Stomach (tissue), 9 donors: ENCODE measurements around the gene VSTM4. TPM values are rescaled to one million over a fixed set of nuclear protein-coding genes. Genes with fewer than 3 reads are reported as not detected.
A peak's percentile ranks its signal among the peaks of the same experiment; 100 is the strongest.

Experiments used
- DNase-seq, 2 donors: peaks; one replicate each; pipeline versions ENCODE4 v3.0.0 to v3.0.0-alpha.2; 2013 to 2019
- H3K27ac ChIP-seq, 5 donors: fragments of 200-600 bp in 4 of 5; sonication (generic) in 4 of 5; one replicate each; pipeline ENCODE4 v1.5.1; 2013 to 2019; ENCODE audit warnings: mild to moderate bottlenecking in 1 of 5, moderate library complexity in 1 of 5
- H3K27me3 ChIP-seq, 3 donors: fragments of 200-600 bp; sonication (generic); one replicate each; pipeline ENCODE4 v1.5.1; 2017 to 2019; ENCODE audit warnings: mixed run types in 1 of 3
- H3K36me3 ChIP-seq, 4 donors: fragments of 200-600 bp; sonication (generic); 1 replicate in 3 of 4; 2 replicates in 1 of 4; pipeline ENCODE4 v1.5.1; 2016 to 2019
- H3K4me1 ChIP-seq, 4 donors: fragments of 200-600 bp; sonication (generic); one replicate each; pipeline ENCODE4 v1.5.1; 2016 to 2019
- H3K4me3 ChIP-seq, 4 donors: fragments of 200-600 bp; sonication (generic) in 3 of 4; one replicate each; pipeline ENCODE4 v1.5.1; 2016 to 2019; ENCODE audit warnings: mild to moderate bottlenecking in 1 of 4
- H3K9me3 ChIP-seq, 4 donors: fragments of 200-600 bp; sonication (generic); one replicate each; pipeline ENCODE4 v1.5.1; 2016 to 2019
- EP300 ChIP-seq: sonication (generic); formaldehyde crosslinking; IDR thresholded peaks from one replicate; pipeline ENCODE4 v1.6.1; 2017; ENCODE audit warnings: antibody characterized with exemption
- POLR2A ChIP-seq, 4 donors: fragments of 450-650 bp; IDR thresholded peaks; one replicate each; pipeline ENCODE4 v1.6.1; 2016; ENCODE audit warnings: antibody characterized with exemption in 4 of 4, control low read depth in 2 of 4, mild to moderate bottlenecking in 1 of 4, moderate library complexity in 1 of 4
- POLR2AphosphoS5 ChIP-seq, 3 donors: sonication (generic); formaldehyde crosslinking; IDR thresholded peaks; one replicate each; pipeline ENCODE4 v1.6.1; 2016; ENCODE audit warnings: antibody characterized with exemption in 3 of 3
- WGBS, 5 donors: extraction: QIAGEN DNeasy Blood & Tissue Kit in 3 of 5; methylation state at CpG; one replicate each; pipeline versions ENCODE4 v1.1.5 to v1.1.7; 2013 to 2018; 5-methylcytosine and 5-hydroxymethylcytosine counted together
- intact Hi-C: fragments of 100-400 bp; cut with DNase I; formaldehyde crosslinking; loops from one replicate; pipeline ENCODE4 v1.15.1; 2023; ENCODE audit warnings: low total_unique reads
- polyA plus RNA-seq, 3 donors: library from polyadenylated mRNA; stranded (reverse); fragments of 200-250 nt; gene quantifications; one replicate each; pipeline ENCODE4 v1.2.3, GENCODE V29; 2013
- total RNA-seq, 5 donors: library from RNA; depleted of rRNA; stranded (reverse); fragments of >200 nt; gene quantifications; one replicate each; pipeline versions ENCODE4 v1.1.0 to v1.2.3, GENCODE V29; 2014 to 2016
- TF ChIP-seq, protein P1 (sequence below), 7 experiments: fragments of 450-650 bp in 4 of 7; fragments of 200-600 bp in 3 of 7; sonication (generic) in 3 of 7; IDR thresholded peaks; one replicate each; pipeline ENCODE4 v1.5.1; 2016 to 2019; ENCODE audit warnings: antibody characterized with exemption in 7 of 7, control low read depth in 2 of 7, mild to moderate bottlenecking in 1 of 7
- donor health status: healthy with polysubstance abuse.
- donor health status: Bipolar disorder and iron deficiency.
- donor health status: healthy.

VSTM4 gene
- total and polyA plus RNA-seq, 8 donors = 0.58 to 23.1 (median 3.0) TPM

GRCh38 chr10:49139028-49139845, 23.9 kb upstream of the VSTM4 start:
- no peak overlapping the region for H3K4me3 ChIP-seq
- peak overlapping the region; percentile 28 to 76 (median 69) for H3K27ac ChIP-seq
- DNase-seq = peak in 1 of 2 donors; percentile 32
- H3K36me3 ChIP-seq = no peaks in the 10 kb centered on the region
- H3K9me3 ChIP-seq = no peaks in the 10 kb centered on the region
- H3K4me1 ChIP-seq = peaks cover 0 to 13% (median 3%) of the 10 kb centered on the region in 4 donors
- intact Hi-C loops = no loop called here
- TF ChIP-seq POLR2A (IDR thresholded peaks at IDR 0.05) = no peak
- no peak for TF ChIP-seq POLR2AphosphoS5 (IDR thresholded peaks at IDR 0.05)
- TF ChIP-seq EP300 = no peak
- TF ChIP-seq, protein P1, sequence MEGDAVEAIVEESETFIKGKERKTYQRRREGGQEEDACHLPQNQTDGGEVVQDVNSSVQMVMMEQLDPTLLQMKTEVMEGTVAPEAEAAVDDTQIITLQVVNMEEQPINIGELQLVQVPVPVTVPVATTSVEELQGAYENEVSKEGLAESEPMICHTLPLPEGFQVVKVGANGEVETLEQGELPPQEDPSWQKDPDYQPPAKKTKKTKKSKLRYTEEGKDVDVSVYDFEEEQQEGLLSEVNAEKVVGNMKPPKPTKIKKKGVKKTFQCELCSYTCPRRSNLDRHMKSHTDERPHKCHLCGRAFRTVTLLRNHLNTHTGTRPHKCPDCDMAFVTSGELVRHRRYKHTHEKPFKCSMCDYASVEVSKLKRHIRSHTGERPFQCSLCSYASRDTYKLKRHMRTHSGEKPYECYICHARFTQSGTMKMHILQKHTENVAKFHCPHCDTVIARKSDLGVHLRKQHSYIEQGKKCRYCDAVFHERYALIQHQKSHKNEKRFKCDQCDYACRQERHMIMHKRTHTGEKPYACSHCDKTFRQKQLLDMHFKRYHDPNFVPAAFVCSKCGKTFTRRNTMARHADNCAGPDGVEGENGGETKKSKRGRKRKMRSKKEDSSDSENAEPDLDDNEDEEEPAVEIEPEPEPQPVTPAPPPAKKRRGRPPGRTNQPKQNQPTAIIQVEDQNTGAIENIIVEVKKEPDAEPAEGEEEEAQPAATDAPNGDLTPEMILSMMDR (IDR thresholded peaks at IDR 0.05) = no peak
- no peaks in the 10 kb centered on the region for H3K27me3 ChIP-seq
- WGBS, 5 donors = 57 to 68% (median 64%) methylated on average over 8 of the region's 8 CpGs

GRCh38 chr10:49138361-49138891, 23.1 kb upstream of the VSTM4 start:
- H3K9me3 ChIP-seq = no peaks in the 10 kb centered on the region
- peaks cover 0 to 13% (median 3%) of the 10 kb centered on the region in 4 donors for H3K4me1 ChIP-seq
- H3K27me3 ChIP-seq = no peaks in the 10 kb centered on the region
- intact Hi-C loops = no loop called here
- TF ChIP-seq POLR2A (IDR thresholded peaks at IDR 0.05) (no peak), EP300 (no peak), POLR2AphosphoS5 (IDR thresholded peaks at IDR 0.05) (no peak)
- TF ChIP-seq, protein P1 (IDR thresholded peaks at IDR 0.05) = no peak
- peak in 1 of 2 donors; percentile 67 for DNase-seq
- no peaks in the 10 kb centered on the region for H3K36me3 ChIP-seq
- peak overlapping the region; percentile 18 to 73 (median 57) for H3K27ac ChIP-seq
- 68 to 81% (median 78%) methylated on average over 7 of the region's 7 CpGs for WGBS, 5 donors
- H3K4me3 ChIP-seq = no peak overlapping the region

DNA sequence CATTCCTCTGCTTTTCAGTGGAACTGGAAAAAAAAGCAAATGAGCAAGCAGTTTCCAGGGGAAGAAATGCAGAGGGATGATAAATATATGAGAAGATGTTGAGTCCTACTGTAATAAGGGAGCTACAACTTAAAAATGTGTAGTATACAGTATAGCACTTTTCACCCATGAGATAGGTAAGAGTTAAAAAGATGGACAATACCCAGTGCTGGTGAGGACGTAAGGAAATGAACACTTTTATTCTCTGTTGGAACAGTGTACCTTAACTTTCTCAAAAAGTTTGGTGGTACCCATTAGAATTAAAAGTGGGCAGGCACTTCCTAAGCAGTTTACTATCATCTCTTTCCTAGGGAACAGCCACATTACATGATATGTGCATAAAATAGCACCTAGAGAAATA, 21.2 kb upstream of the VSTM4 start:
- Histone ChIP-seq H3K4me1 (peaks cover 0 to 13% (median 4%) of the 10 kb centered on the region in 4 donors), H3K27me3 (peaks cover 0 to 6% (median 0%) of the 10 kb centered on the region in 3 donors), H3K9me3 (no peaks in the 10 kb centered on the region), H3K4me3 (no peak overlapping the region), H3K36me3 (no peaks in the 10 kb centered on the region), H3K27ac (peak overlapping the region in 1 of 5 donors; percentile 61)
- intact Hi-C loops = no loop called here
- no peak for DNase-seq
- WGBS, 5 donors = 46 to 81% (median 56%) methylated on average over 1 of the region's 1 CpG
- TF ChIP-seq POLR2AphosphoS5 (IDR thresholded peaks at IDR 0.05) = no peak
- TF ChIP-seq EP300 = no peak
- TF ChIP-seq POLR2A (IDR thresholded peaks at IDR 0.05) = no peak
- TF ChIP-seq, protein P1 (IDR thresholded peaks at IDR 0.05) = no peak

- peak overlapping the region in 1 of 5 donors; percentile 61 for H3K27ac ChIP-seq
- H3K4me1 ChIP-seq = peaks cover 0 to 13% (median 6%) of the 10 kb centered on the region in 4 donors
- 55 to 66% (median 62%) methylated on average over 9 of the region's 9 CpGs for WGBS, 5 donors
- TF ChIP-seq EP300 (no peak), POLR2AphosphoS5 (IDR thresholded peaks at IDR 0.05) (no peak), POLR2A (IDR thresholded peaks at IDR 0.05) (no peak)
- TF ChIP-seq, protein P1 (IDR thresholded peaks at IDR 0.05) = no peak
- intact Hi-C loops = no loop called here
- H3K4me3 ChIP-seq = no peak overlapping the region
- peaks cover 0 to 8% (median 0%) of the 10 kb centered on the region in 3 donors for H3K27me3 ChIP-seq
- H3K36me3 ChIP-seq = no peaks in the 10 kb centered on the region
- peak in 1 of 2 donors; percentile 81 for DNase-seq
- no peaks in the 10 kb centered on the region for H3K9me3 ChIP-seq
Measured at GRCh38 chr10:49135575-49136313, 20.4 kb upstream of the VSTM4 start.
